ENCODE measurements around the gene CCDC187. TPM values are rescaled to one million over a fixed set of nuclear protein-coding genes. Genes with fewer than 3 reads are reported as not detected.

The CCDC187 gene
- total RNA-seq, 1 experiment from 2014 or later = not detected

GRCh38 chr9:136283291-136284235 lies 20.3 kb downstream of the CCDC187 start:
- Mint-ChIP-seq H3K4me3 (ENCODE audit: unreplicated experiment) (no peak overlapping the region), H3K27me3 (ENCODE audit: insufficient read depth, unreplicated experiment) (peaks cover 20% of the 10 kb centered on the region), H3K4me1 (ENCODE audit: insufficient read depth, unreplicated experiment) (no peaks in the 10 kb centered on the region), H3K9me3 (ENCODE audit: unreplicated experiment) (no peaks in the 10 kb centered on the region), H3K36me3 (ENCODE audit: insufficient read depth, unreplicated experiment) (no peaks in the 10 kb centered on the region), H3K27ac (ENCODE audit: low read depth, unreplicated experiment) (no peak overlapping the region)
- peak; percentile 76 for TF ChIP-seq CTCF (IDR thresholded peaks at IDR 0.05; ENCODE audit: unreplicated experiment)
- DNase-seq (ENCODE audit: unreplicated experiment) = peak; percentile 68
- BruUV-seq (replicated peaks) = no TSS peak
- intact Hi-C loops (cut with micrococcal nuclease) = loop anchor here (1.0 to 10.0 kb wide), 4 partner anchors 55 to 681 kb away; no protein-coding TSS in a partner anchor
- CTCF ChIA-PET = interaction anchor here (0.6 to 2.4 kb wide), 26 partner anchors 9 to 1968 kb away, joined by 3 to 10 read pairs (median 3); no protein-coding TSS in a partner anchor
- POLR2A ChIA-PET = no interaction called here

- Mint-ChIP-seq H3K27ac (ENCODE audit: low read depth, unreplicated experiment) (no peak overlapping the region), H3K27me3 (ENCODE audit: insufficient read depth, unreplicated experiment) (peaks cover 12% of the 10 kb centered on the region), H3K36me3 (ENCODE audit: insufficient read depth, unreplicated experiment) (no peaks in the 10 kb centered on the region), H3K4me1 (ENCODE audit: insufficient read depth, unreplicated experiment) (no peaks in the 10 kb centered on the region), H3K4me3 (ENCODE audit: unreplicated experiment) (no peak overlapping the region), H3K9me3 (ENCODE audit: unreplicated experiment) (no peaks in the 10 kb centered on the region)
- ChIA-PET CTCF (interaction anchor here (0.5 to 2.4 kb wide), 12 partner anchors 10 to 743 kb away, joined by 3 to 10 read pairs (median 3); no protein-coding TSS in a partner anchor), POLR2A (no interaction called here)
- intact Hi-C loops (cut with micrococcal nuclease) = loop anchor here (2.0 to 10.0 kb wide), 3 partner anchors 54 to 680 kb away; no protein-coding TSS in a partner anchor
- TF ChIP-seq CTCF (IDR thresholded peaks at IDR 0.05; ENCODE audit: unreplicated experiment) = no peak
- DNase-seq (ENCODE audit: unreplicated experiment) = no peak
- no TSS peak for BruUV-seq (replicated peaks)
These were observed 21.5 kb downstream of the CCDC187 start for GRCh38 chr9:136282272-136282861.

GRCh38 chr9:136281421-136282271 lies 22.2 kb downstream of the CCDC187 start:
- intact Hi-C loops (cut with micrococcal nuclease) = loop anchor here (2.0 to 10.0 kb wide), 3 partner anchors 53 to 679 kb away; no protein-coding TSS in a partner anchor
- POLR2A ChIA-PET = no interaction called here
- CTCF ChIA-PET = interaction anchor here (0.5 to 2.4 kb wide), 6 partner anchors 15 to 111 kb away, joined by 3 to 7 read pairs (median 3); no protein-coding TSS in a partner anchor
- Mint-ChIP-seq H3K9me3 (ENCODE audit: unreplicated experiment) (no peaks in the 10 kb centered on the region), H3K4me3 (ENCODE audit: unreplicated experiment) (no peak overlapping the region), H3K36me3 (ENCODE audit: insufficient read depth, unreplicated experiment) (no peaks in the 10 kb centered on the region), H3K27me3 (ENCODE audit: insufficient read depth, unreplicated experiment) (peaks cover 4% of the 10 kb centered on the region), H3K4me1 (ENCODE audit: insufficient read depth, unreplicated experiment) (no peaks in the 10 kb centered on the region), H3K27ac (ENCODE audit: low read depth, unreplicated experiment) (no peak overlapping the region)
- no TSS peak for BruUV-seq (replicated peaks)
- TF ChIP-seq CTCF (IDR thresholded peaks at IDR 0.05; ENCODE audit: unreplicated experiment) = no peak
- DNase-seq (ENCODE audit: unreplicated experiment) = no peak

All from MCF 10A (cell line).